SHP77 treated with DMSO at 0.1 percent for 48 hours (cell line): Measurements from ENCODE around the gene CHAMP1.
A peak's percentile ranks its signal among the peaks of the same experiment; 100 is the strongest.
"Not testable (repeated sequence)": the region's sequence is repeated elsewhere in the genome, so short reads cannot be mapped to it uniquely, and the experiment has no call there.

Source experiments
- DNase-seq: peaks from one replicate; lab custom pipeline; 2025; lab: John Stamatoyannopoulos, UW

CHAMP1 gene

GRCh38 chr13:114299604-114300305 lies 14.5 kb upstream of the CHAMP1 start:
- no peak for DNase-seq

GRCh38 chr13:114303700-114304327 lies 10.5 kb upstream of the CHAMP1 start:
- no peak for DNase-seq

GRCh38 chr13:114304346-114305034 lies 9.8 kb upstream of the CHAMP1 start:
- DNase-seq: no peak

- no peak for DNase-seq
Measured at GRCh38 chr13:114309086-114309485, 5.2 kb upstream of the CHAMP1 start.

GRCh38 chr13:114309806-114310410 lies 4.4 kb upstream of the CHAMP1 start:
- peak; percentile 56 for DNase-seq

GRCh38 chr13:114310956-114311355 lies 3.3 kb upstream of the CHAMP1 start:
- no peak for DNase-seq

GRCh38 chr13:114311387-114311786 lies 2.9 kb upstream of the CHAMP1 start:
- DNase-seq: no peak

- DNase-seq: no peak
Measured at GRCh38 chr13:114311908-114312307, 2.4 kb upstream of the CHAMP1 start.

GRCh38 chr13:114313061-114313860 lies 1.0 kb upstream of the CHAMP1 start:
- DNase-seq: no peak

GRCh38 chr13:114315074-114315785 lies 927 bp downstream of the CHAMP1 start:
- DNase-seq: no peak

- no peak for DNase-seq
Measured at GRCh38 chr13:114318624-114319023, 4.3 kb downstream of the CHAMP1 start.

GRCh38 chr13:114319441-114319913 lies 5.2 kb downstream of the CHAMP1 start:
- no peak for DNase-seq

- DNase-seq: no peak
Measured at GRCh38 chr13:114320065-114320464, 5.8 kb downstream of the CHAMP1 start.

GRCh38 chr13:114321256-114321655 lies 7.0 kb downstream of the CHAMP1 start:
- DNase-seq: no peak

GRCh38 chr13:114323349-114323748 lies 9.0 kb downstream of the CHAMP1 start:
- DNase-seq: no peak

GRCh38 chr13:114324334-114324733 lies 10.0 kb downstream of the CHAMP1 start:
- DNase-seq: no peak

GRCh38 chr13:114325729-114326128 lies 11.4 kb downstream of the CHAMP1 start:
- no peak for DNase-seq

- DNase-seq: no peak
Measured at GRCh38 chr13:114328034-114328433, 13.7 kb downstream of the CHAMP1 start.

- no peak for DNase-seq
Measured at GRCh38 chr13:114328595-114328994, 14.3 kb downstream of the CHAMP1 start.

GRCh38 chr13:114330086-114330485 lies 15.8 kb downstream of the CHAMP1 start:
- no peak for DNase-seq

- not testable (repeated sequence) for DNase-seq
Measured at GRCh38 chr13:114333881-114334280, 19.6 kb downstream of the CHAMP1 start.
